GM23248 (cell line): ENCODE results near the gene FBLN5.

ENCODE experiments used
- EZH2 ChIP-seq: fragments of 200-600 bp; sonication (generic); IDR thresholded peaks from 2 replicates; pipeline ENCODE4 v1.6.1; 2018; ENCODE audit warnings: antibody characterized with exemption, mild to moderate bottlenecking; ENCODE audit not compliant: insufficient read depth, poor library complexity, severe bottlenecking
- EZH2phosphoT487 ChIP-seq: fragments of 200-600 bp; sonication (generic); IDR thresholded peaks from 2 replicates; pipeline ENCODE4 v1.6.1; 2018; ENCODE audit warnings: antibody characterized with exemption, moderate library complexity, mild to moderate bottlenecking, low read depth; ENCODE audit not compliant: insufficient read depth

DNA sequence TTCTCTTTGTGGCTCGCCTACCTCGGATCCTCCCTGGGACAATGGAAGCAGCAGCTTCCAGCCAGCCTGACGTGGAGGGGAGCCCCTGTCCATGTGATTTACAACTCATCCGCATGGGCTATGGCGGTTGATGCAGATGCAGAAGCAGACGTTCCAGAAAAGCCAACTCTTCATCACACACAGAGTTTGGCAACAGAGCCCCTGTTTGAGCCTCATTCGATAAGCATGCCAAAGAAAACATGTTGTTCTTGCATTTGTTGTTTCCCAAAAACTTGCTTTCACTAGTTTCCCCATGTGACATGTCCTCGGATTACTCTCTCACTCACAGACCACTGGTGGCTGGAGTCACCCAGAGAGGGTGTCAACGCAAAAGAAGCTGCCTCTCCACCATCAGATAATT lies 63.7 kb downstream of the FBLN5 start:
- no peak for TF ChIP-seq EZH2phosphoT487
- no peak for TF ChIP-seq EZH2
